Mesenteric fat pad (tissue), 1 donor: ENCODE measurements around the gene SEMA7A. TPM values are rescaled to one million over a fixed set of nuclear protein-coding genes. Genes with fewer than 3 reads are reported as not detected.
A peak's percentile ranks its signal among the peaks of the same experiment; 100 is the strongest.

Experiments used
- DNase-seq: peaks from one replicate; pipeline ENCODE4 v3.0.0-alpha.2; 2020; ENCODE audit warnings: low spot score
- total RNA-seq: library from RNA; stranded (reverse); fragmentation: NEBNext Ultra II Directional; extraction: Animal tissue kit (Norgen Biotek cat#: 25700); gene quantifications from one replicate; pipeline ENCODE4 v1.2.1, GENCODE V29; 2021
- donor health status: DM: yes; HTN: yes; CAD: no.

Gene SEMA7A
- total RNA-seq, 1 donor from 2014 or later: 2.1 TPM

DNA sequence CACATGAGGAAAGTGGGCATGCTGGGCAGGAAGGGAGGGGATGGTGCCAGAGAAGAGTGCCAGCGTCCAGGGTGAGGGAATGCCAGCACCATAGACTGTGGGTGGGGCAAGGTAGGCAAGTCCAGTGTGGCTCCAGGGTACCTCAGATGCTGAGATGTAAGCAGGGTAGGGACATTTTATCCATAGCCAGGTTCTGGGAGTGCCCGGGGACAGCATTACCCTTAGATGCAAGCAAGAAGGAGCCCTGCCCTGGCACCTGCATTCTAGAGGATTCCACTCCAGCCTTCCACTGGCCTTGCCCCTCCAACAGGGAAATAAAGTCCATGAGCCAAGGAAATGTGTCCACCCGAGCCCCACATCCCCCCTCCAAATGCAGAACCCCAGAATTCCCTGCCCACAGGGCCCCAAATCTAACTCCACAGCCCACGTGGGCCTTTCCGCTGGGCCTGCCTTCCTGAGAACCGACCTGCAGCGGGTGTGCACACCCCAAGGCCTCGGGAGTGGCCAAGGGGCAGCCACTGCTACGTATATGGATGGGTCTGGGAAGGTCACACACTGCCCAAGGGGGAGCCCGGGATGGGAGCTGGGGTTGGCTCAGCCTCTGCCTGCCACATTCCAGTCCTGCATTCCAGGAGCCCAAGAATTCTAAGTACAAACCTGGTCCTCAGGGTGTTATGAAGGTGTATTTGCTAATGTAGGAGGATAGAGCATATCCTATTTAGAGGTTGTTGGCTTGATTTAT, 46.0 kb downstream of the SEMA7A start:
- DNase-seq: no peak

DNA sequence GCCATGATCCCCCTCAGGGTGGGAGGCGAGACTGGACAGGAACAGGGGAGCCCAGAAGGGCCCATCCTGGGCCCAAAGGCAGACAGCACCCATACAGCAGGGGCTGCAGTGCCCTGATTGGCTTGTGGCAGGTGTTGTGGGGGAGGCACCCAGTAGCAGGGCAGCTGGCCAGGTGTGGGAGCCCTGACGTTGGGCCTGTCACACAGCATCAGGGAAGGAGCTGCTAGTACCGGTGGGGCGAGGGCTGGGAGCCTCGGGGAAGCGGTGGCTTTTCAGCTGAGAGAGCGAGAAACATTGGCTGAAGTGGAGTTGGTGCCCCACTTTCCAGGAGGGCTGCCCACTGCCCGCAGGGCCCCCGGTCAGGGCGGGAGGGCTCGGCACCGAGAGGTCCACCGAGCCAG, 46.6 kb downstream of the SEMA7A start:
- DNase-seq: no peak

GRCh38 chr15:74386496-74387140, 47.1 kb downstream of the SEMA7A start:
- no peak for DNase-seq

- no peak for DNase-seq
Observed at GRCh38 chr15:74385733-74386132, 48.0 kb downstream of the SEMA7A start.

GRCh38 chr15:74384881-74385643, 48.7 kb downstream of the SEMA7A start:
- DNase-seq: no peak

- DNase-seq: no peak
Observed at GRCh38 chr15:74384566-74384880, 49.2 kb downstream of the SEMA7A start.

DNA sequence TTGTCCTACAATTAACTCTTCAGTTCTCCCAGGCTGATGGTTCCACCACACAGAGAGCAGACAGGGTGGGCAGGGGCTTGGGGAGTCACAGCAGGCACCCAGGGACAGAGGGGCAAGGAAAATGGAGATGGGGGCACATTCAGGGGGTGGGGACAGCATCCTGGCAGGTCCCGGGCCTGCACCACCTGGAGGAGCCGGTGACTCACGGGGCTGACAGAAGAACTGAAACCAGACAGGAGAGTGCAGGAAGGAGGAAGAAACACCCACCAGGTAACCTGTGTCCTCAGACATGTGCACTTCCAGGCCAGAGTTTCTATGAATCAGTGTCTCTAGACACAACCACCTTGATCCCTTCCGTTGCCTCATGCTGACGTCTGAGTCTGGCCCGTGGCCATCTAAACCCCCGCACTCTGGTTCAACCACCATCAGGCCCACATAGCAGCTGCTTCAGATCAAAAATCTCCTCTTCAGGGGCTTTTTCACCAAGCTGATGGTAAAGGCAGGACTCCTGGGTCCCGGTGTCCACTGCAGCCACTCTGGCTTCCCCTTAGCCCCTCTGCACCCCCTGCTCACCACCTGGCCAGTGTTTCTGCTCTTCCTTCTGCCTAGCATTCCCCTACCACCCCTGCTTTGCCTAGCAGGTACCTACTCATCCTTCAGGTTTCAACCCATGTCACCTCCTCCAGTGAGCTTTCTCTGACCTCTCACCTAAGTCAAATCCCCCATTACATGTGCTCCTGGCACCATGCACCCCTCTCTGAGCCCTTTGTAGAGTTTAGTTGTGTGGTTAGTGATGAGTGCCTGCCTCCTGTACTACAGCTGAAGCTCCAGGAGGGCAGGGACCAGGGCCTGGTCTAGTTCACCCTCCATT, 49.8 kb downstream of the SEMA7A start:
- no peak for DNase-seq

GRCh38 chr15:74383286-74383685, 50.5 kb downstream of the SEMA7A start:
- no peak for DNase-seq

GRCh38 chr15:74382004-74382816, 51.5 kb downstream of the SEMA7A start:
- DNase-seq: peak; percentile 94

GRCh38 chr15:74381481-74381880, 52.3 kb downstream of the SEMA7A start:
- DNase-seq: no peak

DNA sequence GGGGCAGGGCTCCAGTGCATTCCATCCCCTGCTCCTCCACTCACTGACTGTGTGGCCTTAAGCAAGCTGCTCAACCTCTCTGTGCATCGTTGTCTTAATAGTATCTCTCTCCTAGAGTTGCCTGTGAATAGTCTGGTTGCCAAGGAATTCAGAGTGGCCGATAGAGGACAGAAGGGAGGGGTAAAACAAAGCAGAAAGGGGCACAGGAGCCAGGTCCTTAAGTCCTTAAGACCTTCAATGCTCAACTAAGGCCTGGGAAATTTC, 52.6 kb downstream of the SEMA7A start:
- no peak for DNase-seq

- DNase-seq: no peak
Observed at GRCh38 chr15:74380361-74381189, 53.2 kb downstream of the SEMA7A start.

DNA sequence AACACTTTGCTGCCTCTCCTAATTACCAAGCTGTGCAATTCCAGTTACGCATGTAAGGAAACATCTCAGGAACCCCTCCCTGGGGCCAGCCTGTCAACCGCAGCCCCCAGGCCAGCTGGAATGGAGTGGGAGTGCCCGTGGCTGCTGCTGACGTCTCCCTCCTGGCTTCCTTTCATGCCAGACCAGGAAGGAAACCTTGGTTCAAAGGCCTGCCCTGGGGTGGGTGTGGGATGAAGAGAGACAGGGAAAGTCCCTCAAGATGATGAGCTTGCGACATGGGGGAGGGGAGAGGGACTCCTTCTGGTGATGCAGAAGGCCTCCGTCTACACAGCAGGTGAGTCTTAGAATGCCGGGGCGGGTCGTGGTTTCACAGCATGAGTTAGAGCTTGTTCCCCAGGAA, 54.9 kb downstream of the SEMA7A start:
- DNase-seq: no peak

DNA sequence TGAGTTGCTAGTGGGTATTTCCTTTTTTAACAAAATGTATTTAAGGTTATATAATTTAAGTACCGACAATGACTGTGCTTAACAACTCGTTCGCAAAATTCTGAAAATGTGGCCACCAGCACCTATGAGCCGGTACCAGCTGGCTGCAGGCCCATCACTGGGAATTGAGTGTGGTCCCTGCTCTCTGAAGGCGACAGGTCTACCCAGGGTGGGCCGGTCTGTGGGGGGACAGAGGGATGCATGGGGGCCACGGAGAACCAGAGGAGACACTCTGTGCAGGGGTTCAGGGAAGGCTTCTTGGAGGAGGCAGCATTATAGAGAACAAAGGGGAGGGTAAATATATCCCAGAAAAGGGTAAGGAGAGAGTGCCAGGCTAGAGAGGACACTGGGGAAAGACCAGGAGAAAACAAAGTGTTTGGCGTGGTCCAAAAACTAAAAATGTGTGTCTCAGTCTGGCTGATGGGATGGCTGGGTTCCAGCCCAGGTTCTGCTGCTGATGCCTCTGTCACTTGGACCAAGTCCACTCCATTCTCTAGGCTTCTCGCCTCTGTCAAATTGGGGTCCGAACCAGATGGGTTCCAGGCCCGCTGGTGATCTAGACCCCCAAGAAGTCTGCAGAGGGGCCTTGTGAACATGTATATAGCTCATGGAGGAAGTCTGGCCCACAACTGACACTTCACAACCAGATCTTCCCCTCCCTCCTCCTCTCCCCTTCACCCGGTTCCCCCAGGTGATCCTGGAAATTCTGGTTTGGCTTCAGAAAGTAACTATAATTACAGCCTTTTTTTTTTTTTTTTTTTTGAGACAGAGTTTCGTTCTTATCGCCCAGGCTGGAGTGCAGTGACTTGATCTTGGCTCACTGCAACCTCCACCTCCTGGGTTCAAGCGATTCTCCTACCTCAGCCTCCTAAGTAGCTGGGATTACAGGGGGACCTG, 55.7 kb downstream of the SEMA7A start:
- DNase-seq: no peak

DNA sequence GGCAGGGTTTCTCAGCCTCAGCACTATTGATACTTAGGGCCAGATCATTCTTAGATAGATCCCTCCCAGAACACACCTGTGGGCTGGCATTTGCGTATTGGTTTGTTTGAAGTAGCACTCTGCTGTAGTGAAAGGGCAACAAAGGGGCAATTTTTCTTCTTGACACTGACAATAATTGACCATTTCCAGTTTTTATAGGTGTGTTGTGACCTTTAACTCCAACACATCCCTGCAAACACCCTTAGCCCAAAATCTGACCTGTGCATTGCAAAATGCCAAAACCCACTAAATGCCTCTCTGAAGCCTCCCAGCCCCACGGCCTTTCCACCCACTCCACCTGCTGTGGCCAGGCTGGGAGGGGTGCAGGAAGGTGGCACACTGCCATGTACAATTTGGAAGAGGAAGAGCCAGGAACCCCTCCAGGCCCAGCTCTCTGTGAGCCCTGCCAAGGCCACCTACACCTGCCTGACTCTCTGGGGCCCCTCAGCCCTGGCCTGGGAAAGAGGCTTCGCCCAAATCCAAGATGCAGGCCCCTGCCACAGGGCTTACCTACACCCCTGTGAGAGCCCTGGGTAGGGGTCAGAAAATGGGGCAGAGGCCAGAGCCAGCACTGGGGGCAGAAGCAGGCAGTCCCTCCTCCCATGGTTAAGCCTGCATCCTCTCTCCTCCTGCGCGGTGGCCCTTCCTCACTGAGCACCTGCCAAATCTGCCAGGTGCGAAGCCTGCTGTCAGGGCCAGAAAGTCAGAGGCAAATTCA, 56.8 kb downstream of the SEMA7A start:
- no peak for DNase-seq

DNA sequence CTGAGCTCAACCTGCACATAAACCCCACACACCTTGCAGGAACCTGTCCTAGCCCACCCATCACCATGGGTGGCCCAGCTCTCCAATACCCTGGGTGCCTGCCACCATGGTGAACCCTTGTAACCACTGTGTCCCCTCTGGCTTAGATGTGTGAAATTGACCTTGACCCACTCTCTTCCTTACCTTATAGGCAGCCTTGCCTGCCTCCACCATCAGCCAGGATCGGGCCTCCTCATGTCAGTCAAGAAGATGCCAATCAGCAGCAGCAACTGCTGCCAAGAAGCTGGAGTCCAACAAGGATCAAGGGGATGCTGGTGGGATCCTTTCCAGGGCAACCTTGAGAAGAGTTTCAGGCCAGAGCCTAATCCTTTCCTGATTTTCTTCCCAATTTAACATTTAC, 57.5 kb downstream of the SEMA7A start:
- DNase-seq: no peak

- peak; percentile 89 for DNase-seq
Observed at GRCh38 chr15:74375303-74375693, 58.5 kb downstream of the SEMA7A start.

GRCh38 chr15:74374648-74375302, 59.0 kb downstream of the SEMA7A start:
- DNase-seq: peak; percentile 20
